Liver (tissue), 3 donors: Measurements from ENCODE around the gene SULT1B1.

Experiments used
- CTCF ChIP-seq: fragments of 150-350 bp; IDR thresholded peaks from 2 replicates; pipeline ENCODE4 v1.5.1; 2017; ENCODE audit warnings: improper control_type of control experiment, low read depth, low read length; ENCODE audit not compliant: missing input control
- EGR1 ChIP-seq, 2 donors: IDR thresholded peaks; 2 replicates each; pipeline ENCODE4 v1.6.1; 2016 to 2018; ENCODE audit warnings: antibody characterized with exemption in 2 of 2, low read depth in 2 of 2
- GABPA ChIP-seq, 2 donors: IDR thresholded peaks in 1 of 2; conservative IDR thresholded peaks in 1 of 2; 2 replicates each; pipeline ENCODE4 v1.6.1; 2016; ENCODE audit warnings: antibody characterized with exemption in 2 of 2, mild to moderate bottlenecking in 1 of 2, moderate library complexity in 1 of 2
- HNF4A ChIP-seq, 2 donors: conservative IDR thresholded peaks; 2 replicates each; pipeline ENCODE4 v1.6.1; 2016; ENCODE audit warnings: antibody characterized with exemption in 2 of 2, mild to moderate bottlenecking in 2 of 2
- HNF4G ChIP-seq: IDR thresholded peaks from 2 replicates; pipeline ENCODE4 v1.6.1; 2016; ENCODE audit warnings: antibody characterized with exemption
- JUND ChIP-seq, 2 donors: IDR thresholded peaks; 2 replicates each; pipeline ENCODE4 v1.6.1; 2016; ENCODE audit warnings: antibody characterized with exemption in 2 of 2
- MAX ChIP-seq: IDR thresholded peaks from 2 replicates; pipeline ENCODE4 v1.6.1; 2016; ENCODE audit warnings: antibody characterized with exemption
- REST ChIP-seq: IDR thresholded peaks from 2 replicates; pipeline ENCODE4 v1.6.1; 2016; ENCODE audit warnings: antibody characterized with exemption, mild to moderate bottlenecking
- TAF1 ChIP-seq: conservative IDR thresholded peaks from 2 replicates; pipeline ENCODE4 v1.6.1; 2016; ENCODE audit warnings: antibody characterized with exemption, mild to moderate bottlenecking
- YY1 ChIP-seq: IDR thresholded peaks from 2 replicates; pipeline ENCODE4 v1.6.1; 2016; ENCODE audit warnings: antibody characterized with exemption, mild to moderate bottlenecking
- ZBTB33 ChIP-seq: IDR thresholded peaks from 2 replicates; pipeline ENCODE4 v1.6.1; 2016; ENCODE audit warnings: antibody characterized with exemption
- donor health status: healthy.
- donor health status: healthy.

- no peak for TF ChIP-seq GABPA (IDR thresholded peaks at IDR 0.05 in 1 of 2, conservative IDR thresholded peaks at IDR 0.05 in 1 of 2)
- no peak for TF ChIP-seq EGR1 (IDR thresholded peaks at IDR 0.05; ENCODE audit: low read depth in 2 of 2)
- TF ChIP-seq CTCF, result no peak
- no peak for TF ChIP-seq JUND (IDR thresholded peaks at IDR 0.05)
- no peak for TF ChIP-seq REST
- no peak for TF ChIP-seq HNF4G
- no peak for TF ChIP-seq HNF4A (conservative IDR thresholded peaks at IDR 0.05)
- no peak for TF ChIP-seq MAX
- TF ChIP-seq ZBTB33, result no peak
- TF ChIP-seq TAF1, result no peak
- no peak for TF ChIP-seq YY1
Measured at GRCh38 chr4:69787879-69788278, 27.5 kb upstream of the SULT1B1 start.
